Measurements from ENCODE around the gene NIN.

- TF ChIP-seq POLR2A (IDR thresholded peaks at IDR 0.05) (no peak), CTCF (IDR thresholded peaks at IDR 0.05) (no peak), POLR2AphosphoS5 (IDR thresholded peaks at IDR 0.05) (no peak)
Observed at GRCh38 chr14:50795142-50795541, 35.8 kb downstream of the NIN start.

Data from transverse colon (tissue), 4 donors.